GM11168 (cell line): ENCODE results near the gene FNDC7.
"Not testable (repeated sequence)": the region's sequence is repeated elsewhere in the genome, so short reads cannot be mapped to it uniquely, and the experiment has no call there.

Experiments used
- in situ Hi-C: fragments of 300-500 bp; cut with MboI; formaldehyde crosslinking; loops from one replicate; pipeline ENCODE4 v1.12.0; 2022; ENCODE audit warnings: low sequenced_read_pairs; ENCODE audit not compliant: unreplicated experiment

The FNDC7 gene

GRCh38 chr1:108695535-108695934 is 17.2 kb upstream of the FNDC7 start:
- in situ Hi-C loops: no loop called here

GRCh38 chr1:108699375-108700332 is 13.1 kb upstream of the FNDC7 start:
- in situ Hi-C loops: no loop called here

GRCh38 chr1:108701176-108701849 is 11.4 kb upstream of the FNDC7 start:
- in situ Hi-C loops: no loop called here

GRCh38 chr1:108702109-108702508 is 10.6 kb upstream of the FNDC7 start:
- in situ Hi-C loops: not testable (repeated sequence)

- in situ Hi-C loops: no loop called here
These were observed 8.8 kb upstream of the FNDC7 start for GRCh38 chr1:108703939-108704338.

- in situ Hi-C loops: no loop called here
These were observed 8.2 kb upstream of the FNDC7 start for GRCh38 chr1:108704496-108704895.

GRCh38 chr1:108706643-108707042 is 6.1 kb upstream of the FNDC7 start:
- in situ Hi-C loops: no loop called here

GRCh38 chr1:108708691-108709660 is 3.7 kb upstream of the FNDC7 start:
- in situ Hi-C loops: no loop called here

GRCh38 chr1:108715932-108716331 is 3.2 kb downstream of the FNDC7 start:
- in situ Hi-C loops: no loop called here

- in situ Hi-C loops: no loop called here
These were observed 3.9 kb downstream of the FNDC7 start for GRCh38 chr1:108716437-108717230.

- in situ Hi-C loops: no loop called here
These were observed 5.1 kb downstream of the FNDC7 start for GRCh38 chr1:108717774-108718316.

- in situ Hi-C loops: no loop called here
These were observed 6.4 kb downstream of the FNDC7 start for GRCh38 chr1:108718927-108719655.

GRCh38 chr1:108719656-108720435 is 7.1 kb downstream of the FNDC7 start:
- in situ Hi-C loops: no loop called here

GRCh38 chr1:108722292-108722691 is 9.6 kb downstream of the FNDC7 start:
- in situ Hi-C loops: no loop called here

GRCh38 chr1:108725906-108726305 is 13.2 kb downstream of the FNDC7 start:
- in situ Hi-C loops: no loop called here

- in situ Hi-C loops: no loop called here
These were observed 15.7 kb downstream of the FNDC7 start for GRCh38 chr1:108728327-108728923.

- in situ Hi-C loops: no loop called here
These were observed 16.8 kb downstream of the FNDC7 start for GRCh38 chr1:108729481-108729880.
